ENCODE results near the gene OR13D1. TPM values are rescaled to one million over a fixed set of nuclear protein-coding genes. Genes with fewer than 3 reads are reported as not detected.
A peak's percentile ranks its signal among the peaks of the same experiment; 100 is the strongest.

The OR13D1 gene
- total and polyA plus RNA-seq, 2 donors (not counting 1 experiment from before 2014, with no cell fraction given), result not detected

DNA sequence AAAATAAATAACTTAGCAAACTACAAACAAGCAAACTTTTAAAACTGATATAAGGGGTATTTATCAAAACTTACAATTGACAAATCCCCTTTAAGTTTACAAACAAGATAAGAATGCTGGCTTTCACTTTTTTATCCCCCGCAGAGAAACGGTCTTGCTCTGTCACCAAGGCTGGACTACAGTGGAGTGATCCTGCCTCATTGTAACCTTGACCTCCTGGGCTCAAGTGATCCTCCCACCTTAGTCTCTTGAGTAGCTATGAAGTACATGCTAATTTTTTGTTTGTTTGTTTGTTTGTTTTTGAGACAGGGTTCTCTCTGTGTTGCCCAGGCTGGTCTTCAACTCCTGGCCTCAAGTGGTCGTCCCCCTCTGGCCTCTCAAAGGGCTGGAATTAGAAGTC lies 44.1 kb downstream of the OR13D1 start:
- H3K27ac ChIP-seq (ENCODE audit: low read length in 2 of 2), result no peak overlapping the region
- peaks cover 19% of the 10 kb centered on the region for H3K4me1 Mint-ChIP-seq
- 90% methylated on average over 3 of the region's 3 CpGs for WGBS (ENCODE audit: insufficient coverage)
- no peaks in the 10 kb centered on the region for H3K79me2 ChIP-seq (ENCODE audit: control insufficient read depth, insufficient read depth, low read length)
- peaks cover 0 to 3% (median 0%) of the 10 kb centered on the region in 3 donors for H3K9me3 ChIP-seq (ENCODE audit: control extremely low read depth in 1 of 3, control insufficient read depth in 2 of 3, insufficient read depth in 1 of 3, low read length in 2 of 3)
- no peak for TF ChIP-seq EZH2 (IDR thresholded peaks at IDR 0.05; ENCODE audit: borderline replicate concordance, insufficient read depth, low read depth, low read length, poor library complexity, severe bottlenecking)
- TF ChIP-seq, protein P1, sequence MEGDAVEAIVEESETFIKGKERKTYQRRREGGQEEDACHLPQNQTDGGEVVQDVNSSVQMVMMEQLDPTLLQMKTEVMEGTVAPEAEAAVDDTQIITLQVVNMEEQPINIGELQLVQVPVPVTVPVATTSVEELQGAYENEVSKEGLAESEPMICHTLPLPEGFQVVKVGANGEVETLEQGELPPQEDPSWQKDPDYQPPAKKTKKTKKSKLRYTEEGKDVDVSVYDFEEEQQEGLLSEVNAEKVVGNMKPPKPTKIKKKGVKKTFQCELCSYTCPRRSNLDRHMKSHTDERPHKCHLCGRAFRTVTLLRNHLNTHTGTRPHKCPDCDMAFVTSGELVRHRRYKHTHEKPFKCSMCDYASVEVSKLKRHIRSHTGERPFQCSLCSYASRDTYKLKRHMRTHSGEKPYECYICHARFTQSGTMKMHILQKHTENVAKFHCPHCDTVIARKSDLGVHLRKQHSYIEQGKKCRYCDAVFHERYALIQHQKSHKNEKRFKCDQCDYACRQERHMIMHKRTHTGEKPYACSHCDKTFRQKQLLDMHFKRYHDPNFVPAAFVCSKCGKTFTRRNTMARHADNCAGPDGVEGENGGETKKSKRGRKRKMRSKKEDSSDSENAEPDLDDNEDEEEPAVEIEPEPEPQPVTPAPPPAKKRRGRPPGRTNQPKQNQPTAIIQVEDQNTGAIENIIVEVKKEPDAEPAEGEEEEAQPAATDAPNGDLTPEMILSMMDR (IDR thresholded peaks at IDR 0.05), result no peak
- H4K20me1 ChIP-seq (ENCODE audit: control insufficient read depth, insufficient read depth, low read length, poor library complexity, severe bottlenecking), result no peaks in the 10 kb centered on the region
- ChIA-PET CTCF (interaction anchor here (1.5 kb wide), 1 partner anchor 125 kb away, joined by 3 read pairs; no protein-coding TSS in a partner anchor), POLR2A (no interaction called here)
- H3K36me3 ChIP-seq (replicated peaks in 1 of 2; ENCODE audit: control extremely low read depth in 1 of 2, control insufficient read depth in 1 of 2, extremely low read depth in 1 of 2, insufficient read depth in 2 of 2, low read length in 1 of 2), result no peaks in the 10 kb centered on the region
- no peaks in the 10 kb centered on the region for H3K27me3 Mint-ChIP-seq
- H3K9me3 Mint-ChIP-seq (ENCODE audit: insufficient read depth), result peaks cover 3% of the 10 kb centered on the region
- no peak overlapping the region for H3K27ac Mint-ChIP-seq
- no peak overlapping the region for H3K4me3 Mint-ChIP-seq
- no peak overlapping the region for H3K9ac ChIP-seq (ENCODE audit: low read length)
- H2AFZ ChIP-seq (ENCODE audit: insufficient read depth, low read depth, low read length, poor library complexity, severe bottlenecking), result no peak overlapping the region
- peaks cover 9 to 10% of the 10 kb centered on the region in 2 donors for H3K4me1 ChIP-seq (ENCODE audit: control insufficient read depth in 2 of 2, insufficient read depth in 2 of 2, low read length in 2 of 2)
- DNase-seq (no peak), ATAC-seq (ENCODE audit: low read depth) (no peak)
- H3K4me2 ChIP-seq (replicated peaks; ENCODE audit: low read depth, low read length, poor library complexity, severe bottlenecking), result no peak overlapping the region
- H3K4me3 ChIP-seq (ENCODE audit: control extremely low read depth in 1 of 5, extremely low read depth in 1 of 5, insufficient read depth in 1 of 5, low read depth in 2 of 5, low read length in 4 of 5), result no peak overlapping the region
- H3K27me3 ChIP-seq (replicated peaks in 1 of 4; ENCODE audit: control extremely low read depth in 1 of 4, control insufficient read depth in 3 of 4, insufficient read depth in 4 of 4, low read length in 3 of 4), result no peaks in the 10 kb centered on the region
- intact Hi-C loops (cut with micrococcal nuclease), result no loop called here

DNA sequence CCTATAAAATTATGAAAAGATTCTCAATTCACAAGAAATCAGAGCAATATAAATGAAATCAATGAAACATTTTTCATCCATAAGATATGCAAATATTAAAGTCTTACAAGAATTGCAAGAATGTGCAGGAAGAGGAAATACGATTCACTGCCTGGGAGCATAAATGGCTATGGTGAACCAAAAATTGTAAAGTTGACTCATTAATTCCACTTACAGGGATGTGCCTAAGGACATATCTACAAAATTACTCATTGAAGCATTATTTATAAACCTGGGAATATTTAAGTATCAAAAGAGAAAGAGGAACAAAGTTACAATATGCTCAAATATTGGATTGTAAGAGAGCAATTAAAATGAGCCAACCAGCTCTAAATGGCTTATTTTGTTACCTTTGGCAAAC lies 46.3 kb downstream of the OR13D1 start:
- peak overlapping the region; percentile 47 for H2AFZ ChIP-seq (ENCODE audit: insufficient read depth, low read depth, low read length, poor library complexity, severe bottlenecking)

More for the DNA sequence above, 46.3 kb downstream of the OR13D1 start:
- Histone ChIP-seq H3K27ac (ENCODE audit: low read length in 2 of 2) (peak overlapping the region in 1 of 2 donors; percentile 64), H3K79me2 (ENCODE audit: control insufficient read depth, insufficient read depth, low read length) (no peaks in the 10 kb centered on the region), H3K4me2 (replicated peaks; ENCODE audit: low read depth, low read length, poor library complexity, severe bottlenecking) (peak overlapping the region; percentile 0), H3K9me3 (ENCODE audit: control extremely low read depth in 1 of 3, control insufficient read depth in 2 of 3, insufficient read depth in 1 of 3, low read length in 2 of 3) (no peaks in the 10 kb centered on the region), H3K27me3 (replicated peaks in 1 of 4; ENCODE audit: control extremely low read depth in 1 of 4, control insufficient read depth in 3 of 4, insufficient read depth in 4 of 4, low read length in 3 of 4) (no peaks in the 10 kb centered on the region), H3K4me1 (ENCODE audit: control insufficient read depth in 2 of 2, insufficient read depth in 2 of 2, low read length in 2 of 2) (peaks cover 9 to 10% of the 10 kb centered on the region in 2 donors), H3K4me3 (ENCODE audit: control extremely low read depth in 1 of 5, extremely low read depth in 1 of 5, insufficient read depth in 1 of 5, low read depth in 2 of 5, low read length in 4 of 5) (no peak overlapping the region), H3K9ac (ENCODE audit: low read length) (no peak overlapping the region), H3K36me3 (replicated peaks in 1 of 2; ENCODE audit: control extremely low read depth in 1 of 2, control insufficient read depth in 1 of 2, extremely low read depth in 1 of 2, insufficient read depth in 2 of 2, low read length in 1 of 2) (no peaks in the 10 kb centered on the region), H4K20me1 (ENCODE audit: control insufficient read depth, insufficient read depth, low read length, poor library complexity, severe bottlenecking) (no peaks in the 10 kb centered on the region)
- ATAC-seq (ENCODE audit: low read depth) (no peak), DNase-seq (no peak)
- intact Hi-C loops (cut with micrococcal nuclease), result loop anchor here (10.0 kb wide), 2 partner anchors 704 to 956 kb away; partner anchors contain the start of gene FSD1L
- POLR2A ChIA-PET, result no interaction called here
- no CpG with 5 or more reads among the region's 1 CpG for WGBS (ENCODE audit: insufficient coverage)
- peaks cover 19% of the 10 kb centered on the region for H3K4me1 Mint-ChIP-seq
- CTCF ChIA-PET, result interaction anchor here (1.0 to 1.3 kb wide), 2 partner anchors 564 to 1344 kb away, joined by 3 read pairs; no protein-coding TSS in a partner anchor
- H3K27me3 Mint-ChIP-seq, result no peaks in the 10 kb centered on the region
- TF ChIP-seq, protein P1 (IDR thresholded peaks at IDR 0.05), result no peak
- no peak for TF ChIP-seq EZH2 (IDR thresholded peaks at IDR 0.05; ENCODE audit: borderline replicate concordance, insufficient read depth, low read depth, low read length, poor library complexity, severe bottlenecking)
- no peak overlapping the region for H3K27ac Mint-ChIP-seq
- H3K9me3 Mint-ChIP-seq (ENCODE audit: insufficient read depth), result peaks cover 3% of the 10 kb centered on the region
- H3K4me3 Mint-ChIP-seq, result no peak overlapping the region
